Tibial nerve (tissue), 3 donors: Measurements from ENCODE around the gene BNC2.
A peak's percentile ranks its signal among the peaks of the same experiment; 100 is the strongest.

Experiments used
- CTCF ChIP-seq, 5 experiments: fragments of 200-600 bp in 3 of 5; fragments of 450-650 bp in 2 of 5; sonication (generic) in 3 of 5; IDR thresholded peaks; one replicate each; pipeline ENCODE4 v1.5.1; 2016 to 2019; ENCODE audit warnings: antibody characterized with exemption in 5 of 5, mild to moderate bottlenecking in 3 of 5, moderate library complexity in 2 of 5
- POLR2A ChIP-seq, 2 donors: fragments of 450-650 bp; IDR thresholded peaks; one replicate each; pipeline ENCODE4 v1.6.1; 2017; ENCODE audit warnings: antibody characterized with exemption in 2 of 2, mild to moderate bottlenecking in 2 of 2, moderate library complexity in 2 of 2

DNA sequence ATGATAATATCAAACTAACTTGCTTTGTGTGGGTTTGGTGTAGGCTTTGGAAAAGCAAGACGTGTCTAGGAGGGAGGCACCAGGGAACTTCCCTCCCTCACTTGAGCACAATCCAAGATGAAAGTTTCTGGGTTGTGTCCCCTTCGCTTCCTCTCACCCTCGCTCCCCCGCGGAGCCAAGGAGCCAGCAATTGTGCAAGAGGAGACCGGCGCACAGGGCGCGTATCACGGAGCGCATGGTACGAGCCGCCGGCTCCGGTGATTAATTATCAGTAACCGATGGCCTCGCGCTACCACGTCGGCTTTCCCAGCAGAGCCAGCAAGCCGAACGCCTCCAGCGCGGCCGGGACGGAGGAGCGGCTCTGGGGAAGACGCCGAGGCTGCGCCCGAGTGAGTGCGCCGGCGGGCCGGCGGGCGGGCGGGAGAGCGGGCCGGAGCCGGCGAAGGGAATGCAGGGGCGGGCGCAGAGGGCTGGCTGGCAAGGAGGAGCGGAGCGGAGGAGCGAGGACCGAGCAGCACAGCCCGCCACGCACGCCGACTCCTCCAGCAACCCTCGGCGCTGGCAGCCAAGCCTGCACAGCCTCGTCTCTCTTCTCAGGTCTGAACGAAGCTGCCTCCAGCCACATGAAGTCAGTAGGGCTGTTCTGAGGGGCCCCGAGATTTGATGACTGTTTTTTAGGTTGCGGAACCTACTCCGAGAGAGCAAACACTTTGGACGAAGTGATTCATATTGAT, 143.6 kb downstream of the BNC2 start:
- TF ChIP-seq POLR2A (IDR thresholded peaks at IDR 0.05) (peak; percentile 45 to 50), CTCF (IDR thresholded peaks at IDR 0.05) (no peak)
